ENCODE measurements around the gene CMTM1. TPM values are rescaled to one million over a fixed set of nuclear protein-coding genes. Genes with fewer than 3 reads are reported as not detected.
A peak's percentile ranks its signal among the peaks of the same experiment; 100 is the strongest.

CMTM1 gene
- polyA plus RNA-seq, 1 donor from 2014 or later: 1.6 TPM

DNA sequence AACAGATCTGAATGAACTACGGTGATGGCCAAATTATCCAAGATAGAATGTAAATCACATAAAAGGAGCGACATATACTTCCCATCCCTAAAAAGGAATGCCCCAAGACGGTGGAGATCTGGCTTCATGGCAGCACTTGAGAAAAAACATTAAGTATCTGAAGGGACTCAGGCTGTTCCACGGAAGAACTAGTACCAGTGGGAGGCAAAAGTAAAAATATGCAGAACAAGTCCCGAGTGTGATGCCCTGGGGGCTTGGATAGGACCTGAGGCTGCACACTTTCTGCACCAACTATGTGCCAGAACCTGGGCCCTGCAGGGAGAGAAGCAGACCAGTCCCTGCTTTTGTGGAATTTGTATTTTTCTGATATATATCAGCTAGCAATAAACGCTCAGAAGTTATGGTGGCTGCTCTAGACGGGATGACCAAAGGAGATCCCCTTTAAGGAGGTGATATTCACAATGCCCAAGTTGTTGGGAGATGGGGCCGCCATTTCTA is 14.4 kb upstream of the CMTM1 start:
- Histone ChIP-seq H3K4me2 (ENCODE audit: low read length) (peak overlapping the region; percentile 56), H3K27ac (ENCODE audit: low read length) (peak overlapping the region; percentile 72), H4K20me1 (ENCODE audit: insufficient read depth) (no peaks in the 10 kb centered on the region), H3K79me2 (replicated peaks; ENCODE audit: insufficient read depth, low read length) (no peaks in the 10 kb centered on the region), H3K9me2 (ENCODE audit: insufficient read depth, low read length) (no peaks in the 10 kb centered on the region), H3K36me3 (ENCODE audit: insufficient read depth, low read length) (no peaks in the 10 kb centered on the region), H3K9ac (ENCODE audit: low read length) (peak overlapping the region; percentile 71), H3K27me3 (ENCODE audit: insufficient read depth, low read depth, low read length) (no peaks in the 10 kb centered on the region), H3F3A (ENCODE audit: insufficient read depth, low read length, poor library complexity, severe bottlenecking) (no peaks in the 10 kb centered on the region), H3K4me3 (ENCODE audit: low read length) (peak overlapping the region; percentile 71), H2AFZ (ENCODE audit: low read depth, low read length) (peak overlapping the region; percentile 54), H3K9me3 (ENCODE audit: low read length) (no peaks in the 10 kb centered on the region)
- TF ChIP-seq EP300 (conservative IDR thresholded peaks at IDR 0.05; ENCODE audit: poor library complexity, severe bottlenecking) (no peak), TAF1 (IDR thresholded peaks at IDR 0.05; ENCODE audit: low read depth) (no peak), SMC3 (conservative IDR thresholded peaks at IDR 0.05; ENCODE audit: poor library complexity) (no peak), EZH2 (IDR thresholded peaks at IDR 0.05; ENCODE audit: borderline replicate concordance, insufficient read depth, low read length, poor library complexity, severe bottlenecking) (no peak), MXI1 (conservative IDR thresholded peaks at IDR 0.05; ENCODE audit: poor library complexity, severe bottlenecking) (no peak), POLR2AphosphoS5 (IDR thresholded peaks at IDR 0.05) (no peak), RAD21 (conservative IDR thresholded peaks at IDR 0.05) (no peak)
- TF ChIP-seq, protein P1, sequence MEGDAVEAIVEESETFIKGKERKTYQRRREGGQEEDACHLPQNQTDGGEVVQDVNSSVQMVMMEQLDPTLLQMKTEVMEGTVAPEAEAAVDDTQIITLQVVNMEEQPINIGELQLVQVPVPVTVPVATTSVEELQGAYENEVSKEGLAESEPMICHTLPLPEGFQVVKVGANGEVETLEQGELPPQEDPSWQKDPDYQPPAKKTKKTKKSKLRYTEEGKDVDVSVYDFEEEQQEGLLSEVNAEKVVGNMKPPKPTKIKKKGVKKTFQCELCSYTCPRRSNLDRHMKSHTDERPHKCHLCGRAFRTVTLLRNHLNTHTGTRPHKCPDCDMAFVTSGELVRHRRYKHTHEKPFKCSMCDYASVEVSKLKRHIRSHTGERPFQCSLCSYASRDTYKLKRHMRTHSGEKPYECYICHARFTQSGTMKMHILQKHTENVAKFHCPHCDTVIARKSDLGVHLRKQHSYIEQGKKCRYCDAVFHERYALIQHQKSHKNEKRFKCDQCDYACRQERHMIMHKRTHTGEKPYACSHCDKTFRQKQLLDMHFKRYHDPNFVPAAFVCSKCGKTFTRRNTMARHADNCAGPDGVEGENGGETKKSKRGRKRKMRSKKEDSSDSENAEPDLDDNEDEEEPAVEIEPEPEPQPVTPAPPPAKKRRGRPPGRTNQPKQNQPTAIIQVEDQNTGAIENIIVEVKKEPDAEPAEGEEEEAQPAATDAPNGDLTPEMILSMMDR (IDR thresholded peaks at IDR 0.05; ENCODE audit: poor library complexity, severe bottlenecking): no peak
- TF ChIP-seq, protein P2, sequence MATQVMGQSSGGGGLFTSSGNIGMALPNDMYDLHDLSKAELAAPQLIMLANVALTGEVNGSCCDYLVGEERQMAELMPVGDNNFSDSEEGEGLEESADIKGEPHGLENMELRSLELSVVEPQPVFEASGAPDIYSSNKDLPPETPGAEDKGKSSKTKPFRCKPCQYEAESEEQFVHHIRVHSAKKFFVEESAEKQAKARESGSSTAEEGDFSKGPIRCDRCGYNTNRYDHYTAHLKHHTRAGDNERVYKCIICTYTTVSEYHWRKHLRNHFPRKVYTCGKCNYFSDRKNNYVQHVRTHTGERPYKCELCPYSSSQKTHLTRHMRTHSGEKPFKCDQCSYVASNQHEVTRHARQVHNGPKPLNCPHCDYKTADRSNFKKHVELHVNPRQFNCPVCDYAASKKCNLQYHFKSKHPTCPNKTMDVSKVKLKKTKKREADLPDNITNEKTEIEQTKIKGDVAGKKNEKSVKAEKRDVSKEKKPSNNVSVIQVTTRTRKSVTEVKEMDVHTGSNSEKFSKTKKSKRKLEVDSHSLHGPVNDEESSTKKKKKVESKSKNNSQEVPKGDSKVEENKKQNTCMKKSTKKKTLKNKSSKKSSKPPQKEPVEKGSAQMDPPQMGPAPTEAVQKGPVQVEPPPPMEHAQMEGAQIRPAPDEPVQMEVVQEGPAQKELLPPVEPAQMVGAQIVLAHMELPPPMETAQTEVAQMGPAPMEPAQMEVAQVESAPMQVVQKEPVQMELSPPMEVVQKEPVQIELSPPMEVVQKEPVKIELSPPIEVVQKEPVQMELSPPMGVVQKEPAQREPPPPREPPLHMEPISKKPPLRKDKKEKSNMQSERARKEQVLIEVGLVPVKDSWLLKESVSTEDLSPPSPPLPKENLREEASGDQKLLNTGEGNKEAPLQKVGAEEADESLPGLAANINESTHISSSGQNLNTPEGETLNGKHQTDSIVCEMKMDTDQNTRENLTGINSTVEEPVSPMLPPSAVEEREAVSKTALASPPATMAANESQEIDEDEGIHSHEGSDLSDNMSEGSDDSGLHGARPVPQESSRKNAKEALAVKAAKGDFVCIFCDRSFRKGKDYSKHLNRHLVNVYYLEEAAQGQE (IDR thresholded peaks at IDR 0.05; ENCODE audit: borderline replicate concordance): no peak

DNA sequence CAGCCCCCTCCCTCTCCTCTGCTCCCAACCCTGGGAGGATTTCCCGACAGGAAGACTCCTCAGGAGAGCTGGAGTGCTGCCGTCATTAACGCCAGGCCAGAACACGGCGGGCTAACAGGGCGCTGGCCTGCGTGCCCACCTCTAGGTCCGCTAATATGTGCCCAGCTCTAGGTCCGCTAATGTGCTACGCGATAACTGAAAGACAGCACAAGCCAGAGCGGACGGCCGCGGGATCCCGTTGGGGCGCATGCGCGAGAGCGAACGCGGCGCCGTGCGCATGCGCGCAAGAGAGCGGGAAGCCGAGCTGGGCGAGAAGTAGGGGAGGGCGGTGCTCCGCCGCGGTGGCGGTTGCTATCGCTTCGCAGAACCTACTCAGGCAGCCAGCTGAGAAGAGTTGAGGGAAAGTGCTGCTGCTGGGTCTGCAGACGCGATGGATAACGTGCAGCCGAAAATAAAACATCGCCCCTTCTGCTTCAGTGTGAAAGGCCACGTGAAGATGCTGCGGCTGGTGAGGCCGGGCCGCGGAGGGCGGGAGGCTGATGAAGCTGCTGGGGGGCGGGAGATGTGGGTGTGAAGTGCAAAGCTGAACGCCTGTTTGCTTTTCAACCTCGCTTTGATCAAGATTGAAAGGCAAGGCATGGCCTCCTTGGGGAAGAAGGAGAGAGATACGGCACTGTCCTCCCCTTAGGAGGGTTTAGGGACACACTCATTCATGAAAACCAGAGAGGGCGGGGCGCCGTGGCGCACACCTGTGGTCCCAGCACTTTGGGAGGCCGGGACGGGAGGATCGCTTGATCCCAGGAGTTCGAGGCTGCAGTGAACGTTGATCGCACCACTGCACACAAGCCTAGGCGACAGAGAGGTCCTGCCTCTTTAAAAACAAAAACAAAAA is 13.7 kb upstream of the CMTM1 start, which contains the start of gene CKLF:
Gene CKLF (plus strand): TSS at position 291 of the 892 bp plus-strand sequence. CDS start 140 bp downstream, at position 431.
- Histone ChIP-seq H3K36me3 (ENCODE audit: insufficient read depth, low read length) (no peaks in the 10 kb centered on the region), H3K9me3 (ENCODE audit: low read length) (no peaks in the 10 kb centered on the region), H4K20me1 (ENCODE audit: insufficient read depth) (no peaks in the 10 kb centered on the region), H3K27ac (ENCODE audit: low read length) (peak within 1 kb of the TSS; percentile 72), H3K79me2 (replicated peaks; ENCODE audit: insufficient read depth, low read length) (no peaks in the 10 kb centered on the region), H3K9me2 (ENCODE audit: insufficient read depth, low read length) (no peaks in the 10 kb centered on the region), H2AFZ (ENCODE audit: low read depth, low read length) (peak within 1 kb of the TSS; percentile 54), H3K9ac (ENCODE audit: low read length) (peak within 1 kb of the TSS; percentile 71), H3K4me3 (ENCODE audit: low read length) (peak within 1 kb of the TSS; percentile 71), H3K27me3 (ENCODE audit: insufficient read depth, low read depth, low read length) (no peaks in the 10 kb centered on the region), H3F3A (ENCODE audit: insufficient read depth, low read length, poor library complexity, severe bottlenecking) (no peaks in the 10 kb centered on the region), H3K4me2 (ENCODE audit: low read length) (peak within 1 kb of the TSS; percentile 56)
- TF ChIP-seq POLR2AphosphoS5 (IDR thresholded peaks at IDR 0.05): peak; percentile 88
- TF ChIP-seq, protein P2 (IDR thresholded peaks at IDR 0.05; ENCODE audit: borderline replicate concordance): peak; percentile 64
- no peak for TF ChIP-seq MXI1 (conservative IDR thresholded peaks at IDR 0.05; ENCODE audit: poor library complexity, severe bottlenecking)
- peak; percentile 11 for TF ChIP-seq RAD21 (conservative IDR thresholded peaks at IDR 0.05)
- peak; percentile 24 for TF ChIP-seq SMC3 (conservative IDR thresholded peaks at IDR 0.05; ENCODE audit: poor library complexity)
